Sigmoid colon (tissue), 7 donors: ENCODE measurements around the gene PICK1. TPM values are rescaled to one million over a fixed set of nuclear protein-coding genes. Genes with fewer than 3 reads are reported as not detected.
A peak's percentile ranks its signal among the peaks of the same experiment; 100 is the strongest.

ENCODE experiments used
- DNase-seq: peaks from one replicate; pipeline ENCODE4 v3.0.0-alpha.2; 2019
- H3K27ac ChIP-seq, 4 donors: fragments of 200-600 bp; sonication (generic); one replicate each; pipeline ENCODE4 v1.5.1; 2016 to 2019; ENCODE audit warnings: mild to moderate bottlenecking in 1 of 4
- H3K27me3 ChIP-seq, 3 donors: fragments of 200-600 bp; sonication (generic); one replicate each; pipeline ENCODE4 v1.5.1; 2019; ENCODE audit warnings: mild to moderate bottlenecking in 1 of 3
- H3K36me3 ChIP-seq, 4 donors: fragments of 200-600 bp; sonication (generic); one replicate each; pipeline ENCODE4 v1.5.1; 2016 to 2019
- H3K4me1 ChIP-seq, 4 donors: fragments of 200-600 bp; sonication (generic); one replicate each; pipeline ENCODE4 v1.5.1; 2017 to 2019
- H3K4me3 ChIP-seq, 4 donors: fragments of 200-600 bp; sonication (generic); one replicate each; pipeline ENCODE4 v1.5.1; 2017 to 2019; ENCODE audit warnings: mild to moderate bottlenecking in 2 of 4, moderate library complexity in 1 of 4
- H3K9me3 ChIP-seq, 4 donors: fragments of 200-600 bp in 3 of 4; sonication (generic) in 3 of 4; one replicate each; pipeline versions ENCODE4 v1.5.1 to v1.6.1; 2013 to 2019
- EP300 ChIP-seq, 4 donors: sonication (generic); formaldehyde crosslinking; IDR thresholded peaks; one replicate each; pipeline ENCODE4 v1.6.1; 2017; ENCODE audit warnings: antibody characterized with exemption in 4 of 4
- POLR2A ChIP-seq, 2 donors: fragments of 450-650 bp; IDR thresholded peaks; one replicate each; pipeline ENCODE4 v1.6.1; 2016; ENCODE audit warnings: antibody characterized with exemption in 2 of 2, mild to moderate bottlenecking in 2 of 2, moderate library complexity in 2 of 2
- POLR2AphosphoS5 ChIP-seq, 4 donors: sonication (generic); formaldehyde crosslinking; IDR thresholded peaks; one replicate each; pipeline ENCODE4 v1.6.1; 2017; ENCODE audit warnings: antibody characterized with exemption in 4 of 4
- WGBS, 2 donors: extraction: QIAGEN DNeasy Blood & Tissue Kit; methylation state at CpG; one replicate each; pipeline ENCODE4 v1.1.7; 2013; 5-methylcytosine and 5-hydroxymethylcytosine counted together
- intact Hi-C: fragments of 100-400 bp; cut with DNase I; formaldehyde crosslinking; loops from one replicate; pipeline ENCODE4 v1.15.1; 2023
- polyA plus RNA-seq, 3 donors: library from polyadenylated mRNA; stranded (reverse); fragments of 200-250 nt; gene quantifications; one replicate each; pipeline ENCODE4 v1.2.3, GENCODE V29; 2013
- total RNA-seq, 4 donors: library from RNA; depleted of rRNA; stranded (reverse); fragments of >200 nt; gene quantifications; one replicate each; pipeline ENCODE4 v1.1.0, GENCODE V29; 2016
- TF ChIP-seq, protein P1 (sequence below), 4 experiments: fragments of 450-650 bp in 3 of 4; fragments of 200-600 bp in 1 of 4; IDR thresholded peaks; one replicate each; pipeline ENCODE4 v1.5.1; 2016 to 2019; ENCODE audit warnings: antibody characterized with exemption in 4 of 4, mild to moderate bottlenecking in 3 of 4, moderate library complexity in 2 of 4
- donor health status: healthy with polysubstance abuse.
- donor health status: Bipolar disorder and iron deficiency.
- donor health status: healthy.

PICK1 gene
- total and polyA plus RNA-seq, 7 donors: 14.3 to 38.9 (median 21.0) TPM

DNA sequence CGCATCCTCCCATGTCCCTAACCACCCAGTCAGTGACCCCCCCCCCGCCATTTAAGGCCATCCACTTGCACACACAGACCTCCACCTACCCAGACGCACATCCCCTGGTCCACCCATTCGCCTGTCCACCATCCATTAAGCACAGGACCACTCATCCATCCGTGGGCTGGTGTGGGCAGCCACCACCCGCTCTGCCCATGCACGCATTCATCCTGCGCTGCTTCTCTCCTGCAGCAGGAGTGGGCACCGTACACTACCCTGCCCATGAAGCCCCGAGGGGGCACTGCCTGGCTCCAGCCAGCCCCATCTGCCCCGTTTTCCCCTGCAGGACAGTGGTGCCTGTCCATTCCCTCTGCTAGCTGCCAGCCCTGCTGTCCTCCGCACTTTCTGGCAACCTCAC is 30.7 kb downstream of the PICK1 start:
- 94 to 95% methylated on average over 12 of the region's 12 CpGs for WGBS, 2 donors
- Histone ChIP-seq H3K4me1 (peaks cover 0 to 16% (median 13%) of the 10 kb centered on the region in 4 donors), H3K27ac (no peak overlapping the region), H3K4me3 (no peak overlapping the region), H3K36me3 (no peaks in the 10 kb centered on the region), H3K9me3 (no peaks in the 10 kb centered on the region), H3K27me3 (peaks cover 17 to 46% (median 34%) of the 10 kb centered on the region in 3 donors)
- TF ChIP-seq POLR2AphosphoS5 (IDR thresholded peaks at IDR 0.05): no peak
- TF ChIP-seq EP300 (IDR thresholded peaks at IDR 0.05): no peak
- TF ChIP-seq POLR2A (IDR thresholded peaks at IDR 0.05): no peak
- TF ChIP-seq, protein P1, sequence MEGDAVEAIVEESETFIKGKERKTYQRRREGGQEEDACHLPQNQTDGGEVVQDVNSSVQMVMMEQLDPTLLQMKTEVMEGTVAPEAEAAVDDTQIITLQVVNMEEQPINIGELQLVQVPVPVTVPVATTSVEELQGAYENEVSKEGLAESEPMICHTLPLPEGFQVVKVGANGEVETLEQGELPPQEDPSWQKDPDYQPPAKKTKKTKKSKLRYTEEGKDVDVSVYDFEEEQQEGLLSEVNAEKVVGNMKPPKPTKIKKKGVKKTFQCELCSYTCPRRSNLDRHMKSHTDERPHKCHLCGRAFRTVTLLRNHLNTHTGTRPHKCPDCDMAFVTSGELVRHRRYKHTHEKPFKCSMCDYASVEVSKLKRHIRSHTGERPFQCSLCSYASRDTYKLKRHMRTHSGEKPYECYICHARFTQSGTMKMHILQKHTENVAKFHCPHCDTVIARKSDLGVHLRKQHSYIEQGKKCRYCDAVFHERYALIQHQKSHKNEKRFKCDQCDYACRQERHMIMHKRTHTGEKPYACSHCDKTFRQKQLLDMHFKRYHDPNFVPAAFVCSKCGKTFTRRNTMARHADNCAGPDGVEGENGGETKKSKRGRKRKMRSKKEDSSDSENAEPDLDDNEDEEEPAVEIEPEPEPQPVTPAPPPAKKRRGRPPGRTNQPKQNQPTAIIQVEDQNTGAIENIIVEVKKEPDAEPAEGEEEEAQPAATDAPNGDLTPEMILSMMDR (IDR thresholded peaks at IDR 0.05): no peak
- no peak for DNase-seq
- intact Hi-C loops: no loop called here

DNA sequence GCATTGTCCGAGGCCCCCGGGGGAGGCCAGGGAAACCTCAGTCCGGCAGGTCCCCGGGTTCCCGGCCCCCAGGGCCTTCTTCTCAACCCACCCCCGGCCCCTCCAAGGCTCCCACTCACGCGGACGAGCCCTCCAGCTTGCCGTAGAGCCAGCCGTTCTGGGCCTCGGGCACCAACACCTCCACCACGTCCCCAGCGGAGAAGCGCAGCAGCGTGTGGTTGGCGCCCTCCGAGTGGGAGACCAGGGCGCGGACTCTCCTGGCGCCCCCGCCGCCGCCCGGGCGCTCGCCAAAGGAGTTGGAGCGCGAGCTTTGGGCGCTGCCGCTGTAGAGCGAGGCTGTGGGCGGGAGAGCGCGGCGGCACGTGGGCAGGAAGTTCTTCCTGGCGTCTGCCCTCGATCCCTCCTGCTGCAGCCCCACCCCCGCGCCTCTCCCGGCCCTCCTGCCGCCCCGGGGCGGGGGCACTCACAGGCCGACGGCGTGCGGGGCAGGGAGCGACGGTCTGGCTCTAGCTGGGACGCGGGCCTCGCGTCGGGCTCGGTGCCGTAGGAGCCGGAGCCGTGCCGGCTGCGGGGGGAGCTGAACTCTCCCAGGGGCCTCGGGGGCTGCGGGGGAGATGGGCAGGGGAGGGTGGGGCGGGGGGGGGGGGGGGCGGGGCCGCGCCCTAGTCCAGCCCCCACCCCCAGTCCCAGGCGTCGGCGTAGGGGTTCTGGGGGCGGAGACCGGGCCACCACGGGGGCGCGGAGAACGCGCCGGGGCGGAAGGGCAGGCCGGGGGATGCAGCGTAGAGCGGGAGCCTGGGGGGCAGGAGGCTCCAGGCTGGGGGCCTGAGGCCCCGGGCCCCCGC is 31.6 kb downstream of the PICK1 start:
- no peak for DNase-seq

DNA sequence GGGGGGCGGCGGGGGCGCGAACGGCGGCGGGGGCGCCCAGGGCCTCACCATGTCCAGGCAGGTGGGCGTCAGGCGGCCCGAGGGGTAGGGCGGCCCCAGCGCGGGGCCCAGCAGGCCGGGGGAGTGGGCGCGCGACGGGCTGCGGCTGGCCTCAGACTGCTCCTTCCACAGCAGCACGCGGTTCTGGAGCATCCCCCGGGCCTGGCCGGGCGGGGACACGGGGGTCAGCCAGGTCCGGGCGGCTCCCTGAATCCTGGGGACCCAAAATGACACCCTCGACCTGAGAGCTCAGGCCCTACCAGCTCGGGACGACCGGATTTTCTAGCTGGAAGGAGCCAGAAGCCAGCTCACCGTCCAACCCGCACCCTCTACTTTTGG is 32.3 kb downstream of the PICK1 start:
- 51 to 83% methylated on average over 34 of the region's 34 CpGs for WGBS, 2 donors
- no peak for DNase-seq

More for the DNA sequence above, 31.6 kb downstream of the PICK1 start:
- intact Hi-C loops: no loop called here
- Histone ChIP-seq H3K36me3 (no peaks in the 10 kb centered on the region), H3K27ac (no peak overlapping the region), H3K27me3 (peaks cover 15 to 36% (median 25%) of the 10 kb centered on the region in 3 donors), H3K4me1 (peaks cover 0 to 15% (median 11%) of the 10 kb centered on the region in 4 donors), H3K4me3 (peak overlapping the region in 3 of 4 donors; percentile 9 to 43 (median 32)), H3K9me3 (no peaks in the 10 kb centered on the region)
- 44 to 76% methylated on average over 84 of the region's 85 CpGs for WGBS, 2 donors
- TF ChIP-seq POLR2A (IDR thresholded peaks at IDR 0.05): no peak
- TF ChIP-seq POLR2AphosphoS5 (IDR thresholded peaks at IDR 0.05): no peak
- TF ChIP-seq, protein P1 (IDR thresholded peaks at IDR 0.05): no peak
- no peak for TF ChIP-seq EP300 (IDR thresholded peaks at IDR 0.05)

DNA sequence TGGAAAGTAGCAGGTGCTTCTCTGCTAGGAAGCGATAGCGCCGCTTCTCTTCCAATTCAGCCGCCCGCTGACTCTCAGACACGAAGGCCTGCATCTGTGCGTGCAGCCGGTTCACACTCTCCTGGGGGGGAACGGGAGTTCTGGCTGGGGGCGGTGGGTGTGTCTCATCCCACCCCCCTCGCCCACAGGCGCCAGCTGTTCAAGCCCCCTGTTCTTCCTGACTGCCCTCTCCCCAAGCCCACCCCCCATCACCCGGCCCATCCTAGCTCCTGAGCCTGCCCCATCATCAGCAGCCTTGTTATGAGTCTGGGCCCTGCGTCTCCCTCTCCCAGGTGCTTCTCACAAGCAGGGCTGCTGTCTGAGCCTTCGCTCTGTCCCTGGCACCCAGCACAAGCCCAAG is 39.9 kb downstream of the PICK1 start:
- no peak overlapping the region for H3K4me3 ChIP-seq
- H3K27me3 ChIP-seq: no peaks in the 10 kb centered on the region
- H3K27ac ChIP-seq: no peak overlapping the region
- WGBS, 2 donors: 87 to 95% methylated on average over 15 of the region's 15 CpGs
- peaks cover 0 to 7% (median 3%) of the 10 kb centered on the region in 4 donors for H3K4me1 ChIP-seq
- H3K36me3 ChIP-seq: no peaks in the 10 kb centered on the region
- H3K9me3 ChIP-seq: no peaks in the 10 kb centered on the region
- TF ChIP-seq, protein P1 (IDR thresholded peaks at IDR 0.05): no peak
- TF ChIP-seq POLR2A (IDR thresholded peaks at IDR 0.05) (no peak), EP300 (IDR thresholded peaks at IDR 0.05) (no peak), POLR2AphosphoS5 (IDR thresholded peaks at IDR 0.05) (no peak)
- DNase-seq: no peak
- intact Hi-C loops: no loop called here

More for the DNA sequence above, 32.3 kb downstream of the PICK1 start:
- no peak overlapping the region for H3K27ac ChIP-seq
- H3K4me1 ChIP-seq: peaks cover 0 to 15% (median 11%) of the 10 kb centered on the region in 4 donors
- no peaks in the 10 kb centered on the region for H3K9me3 ChIP-seq
- H3K27me3 ChIP-seq: peaks cover 15 to 31% (median 19%) of the 10 kb centered on the region in 3 donors
- H3K36me3 ChIP-seq: no peaks in the 10 kb centered on the region
- intact Hi-C loops: no loop called here
- TF ChIP-seq POLR2AphosphoS5 (IDR thresholded peaks at IDR 0.05) (no peak), EP300 (IDR thresholded peaks at IDR 0.05) (no peak), POLR2A (IDR thresholded peaks at IDR 0.05) (no peak)
- TF ChIP-seq, protein P1 (IDR thresholded peaks at IDR 0.05): no peak
- peak overlapping the region in 2 of 4 donors; percentile 32 to 43 for H3K4me3 ChIP-seq
